COLO668 (cell line): Measurements from ENCODE around the gene BNC2.
"Not testable (repeated sequence)": the region's sequence is repeated elsewhere in the genome, so short reads cannot be mapped to it uniquely, and the experiment has no call there.

Source experiments
- DNase-seq: peaks from one replicate; lab custom pipeline; 2025; ENCODE audit not compliant: unreplicated experiment; lab: John Stamatoyannopoulos, UW

The BNC2 gene

DNA sequence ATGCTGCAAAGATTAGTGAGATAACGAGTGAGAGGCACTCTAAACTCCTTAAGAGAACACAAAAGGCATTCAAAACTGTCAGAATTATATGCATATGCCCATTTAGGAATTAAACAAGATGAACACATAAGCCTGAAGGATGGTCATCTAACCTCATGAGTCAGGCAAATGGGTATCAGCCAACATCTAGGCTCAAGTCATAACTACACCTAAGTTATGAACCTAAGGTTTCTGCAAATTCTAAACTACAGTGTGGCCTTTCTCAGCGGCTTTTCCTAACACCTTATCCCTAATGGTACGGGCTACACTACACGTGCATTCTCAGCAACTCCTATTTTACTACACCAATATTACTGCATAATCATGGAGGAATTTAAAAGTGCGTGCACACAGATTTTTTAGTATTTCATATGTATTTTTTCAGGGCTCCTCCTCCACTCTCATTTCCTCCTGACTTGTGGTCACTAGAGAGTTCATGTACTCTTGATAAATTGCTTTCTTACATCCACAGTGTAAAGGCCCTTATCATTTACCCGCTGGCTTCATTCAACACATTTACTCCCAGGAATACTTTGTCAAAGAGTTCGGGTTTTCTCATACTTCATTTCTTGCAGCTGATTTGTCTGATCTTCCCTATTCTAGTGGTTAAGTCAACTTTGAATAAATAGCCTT, 316.5 kb downstream of the BNC2 start:
- no peak for DNase-seq

DNA sequence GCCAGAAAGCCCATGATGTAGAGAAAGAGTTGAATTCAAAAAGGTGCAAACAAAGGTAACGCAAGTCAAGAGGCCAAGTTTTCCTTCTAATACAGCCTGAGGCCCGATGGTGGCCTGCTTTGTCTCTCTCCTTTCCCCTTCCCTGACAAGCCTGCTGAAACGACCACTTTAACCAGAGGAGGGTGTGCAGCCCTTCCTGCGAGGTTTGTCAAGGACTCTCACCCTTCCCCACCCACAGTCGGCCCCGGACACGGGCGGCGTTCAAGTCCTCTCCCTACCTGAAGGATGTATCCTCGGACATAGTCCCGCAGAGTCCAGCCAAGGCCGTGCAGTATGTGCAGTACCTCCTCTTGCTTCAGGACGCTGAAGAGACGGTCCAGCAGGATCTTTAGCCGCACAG, 318.2 kb downstream of the BNC2 start:
- no peak for DNase-seq

DNA sequence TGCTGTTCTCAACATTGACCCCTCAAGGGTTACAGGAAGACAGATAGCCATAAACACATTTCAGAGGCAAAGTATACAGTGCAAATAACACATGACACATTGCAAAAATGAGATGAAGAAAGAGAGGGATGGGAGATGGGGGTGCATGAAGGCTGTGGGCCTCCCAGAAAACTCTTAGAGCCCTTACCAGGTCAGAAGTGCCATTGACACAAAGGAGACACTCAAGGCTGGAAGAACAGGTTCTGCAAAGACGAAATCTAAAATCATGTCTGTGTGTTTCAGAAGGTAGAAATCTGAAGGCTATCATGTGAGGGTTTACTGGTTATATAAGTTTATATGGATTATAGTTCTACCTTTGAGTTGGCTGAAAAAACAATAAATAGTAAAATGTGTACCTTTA, 318.8 kb downstream of the BNC2 start:
- no peak for DNase-seq

GRCh38 chr9:16545639-16546038, 324.8 kb downstream of the BNC2 start:
- DNase-seq = no peak

DNA sequence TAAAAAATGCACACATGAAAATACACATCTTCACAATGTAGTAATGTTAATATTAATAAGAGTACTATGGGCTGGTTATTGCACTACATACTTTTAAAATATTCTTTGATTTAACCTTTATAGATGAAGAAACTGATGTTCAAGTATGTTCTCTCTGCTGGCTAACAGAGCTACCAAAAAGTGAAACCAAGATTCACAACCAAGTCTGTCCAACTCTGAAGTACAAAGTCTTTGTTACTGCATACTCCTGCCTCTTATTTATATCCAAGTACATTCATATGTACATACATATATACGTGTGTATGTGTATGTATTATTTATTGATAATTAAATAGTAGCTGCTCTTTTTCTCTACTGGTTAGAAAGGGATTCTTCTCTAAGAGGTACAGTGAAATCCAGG, 325.6 kb downstream of the BNC2 start:
- no peak for DNase-seq

GRCh38 chr9:16543686-16544085, 326.8 kb downstream of the BNC2 start:
- no peak for DNase-seq

- DNase-seq = no peak
Observed at GRCh38 chr9:16543225-16543624, 327.2 kb downstream of the BNC2 start.

DNA sequence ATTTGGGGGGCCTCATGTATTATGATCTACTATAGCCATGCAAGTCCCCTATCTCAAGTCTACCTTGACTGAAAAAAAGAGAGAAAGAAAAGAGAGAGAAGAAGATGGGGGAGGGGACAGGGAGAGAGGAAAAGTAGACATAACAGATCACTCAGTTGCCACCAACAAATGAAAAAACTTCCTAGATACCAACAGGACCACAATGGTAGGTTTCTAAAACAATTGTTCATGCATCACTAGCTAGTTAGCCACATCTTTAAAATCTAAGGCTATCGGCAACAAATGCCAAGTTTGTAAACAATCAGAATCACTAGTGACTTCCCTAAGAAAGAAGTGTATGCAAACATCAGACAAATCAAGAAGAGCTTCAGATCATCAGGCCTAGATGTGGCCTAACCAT, 328.2 kb downstream of the BNC2 start:
- no peak for DNase-seq

DNA sequence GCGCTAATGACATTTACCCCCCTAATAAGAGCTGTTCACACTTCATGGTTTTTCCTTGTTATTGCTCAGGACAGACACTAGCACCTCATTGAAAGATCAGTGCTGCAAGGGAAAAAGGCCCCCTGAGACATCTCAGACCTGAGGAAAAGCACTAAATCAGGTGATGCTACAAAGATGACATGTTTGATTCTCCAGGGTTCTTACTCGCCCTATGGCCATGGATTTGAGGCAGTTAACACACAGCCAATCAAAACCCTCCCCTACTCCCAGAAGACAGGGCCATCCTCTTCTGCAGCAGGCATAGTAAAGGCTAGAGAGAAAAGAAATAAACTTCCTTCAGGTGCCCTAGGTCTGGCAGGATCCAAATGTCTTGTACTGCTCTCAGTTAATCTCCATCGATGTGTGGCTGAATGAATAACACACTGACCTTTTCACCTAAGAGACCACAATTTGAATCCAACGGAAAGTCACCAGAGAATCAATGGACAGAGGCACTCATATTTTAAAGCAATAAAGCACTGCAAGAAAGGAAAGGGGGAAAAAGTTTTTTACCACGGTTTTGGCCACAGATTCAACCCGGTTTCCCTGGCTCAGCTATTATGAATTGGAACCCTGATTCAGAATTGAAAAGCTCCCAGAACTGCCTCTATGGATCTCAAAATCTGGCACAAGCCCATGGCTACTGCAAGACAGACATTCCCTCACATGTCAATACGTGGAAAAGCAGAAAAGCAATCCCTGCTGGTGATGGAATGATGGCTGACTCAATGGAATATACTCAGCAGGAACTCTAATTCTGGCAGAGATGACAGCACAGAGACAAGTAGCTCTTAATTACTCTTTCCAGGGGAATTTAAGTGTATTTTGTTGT, 329.5 kb downstream of the BNC2 start:
- DNase-seq = no peak

DNA sequence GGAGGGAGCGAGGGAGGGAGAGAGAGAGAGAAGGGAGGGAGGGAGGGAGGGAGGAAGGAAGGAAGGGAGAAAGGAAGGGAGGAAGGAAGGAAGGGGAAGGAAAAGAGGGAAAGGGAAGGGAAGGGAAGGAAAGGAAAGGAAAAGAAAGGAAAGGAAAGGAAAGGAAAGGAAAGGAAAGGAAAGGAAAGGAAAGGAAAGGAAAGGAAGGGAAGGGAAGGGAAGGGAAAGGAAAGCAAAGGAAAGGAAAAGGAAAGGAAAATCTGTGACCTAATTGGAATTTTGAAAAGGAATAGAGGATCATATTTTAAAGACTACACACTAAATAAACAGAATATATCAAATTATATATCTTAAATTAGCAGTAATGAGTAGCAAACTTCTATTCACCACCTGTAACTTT, 330.8 kb downstream of the BNC2 start:
- not testable (repeated sequence) for DNase-seq

DNA sequence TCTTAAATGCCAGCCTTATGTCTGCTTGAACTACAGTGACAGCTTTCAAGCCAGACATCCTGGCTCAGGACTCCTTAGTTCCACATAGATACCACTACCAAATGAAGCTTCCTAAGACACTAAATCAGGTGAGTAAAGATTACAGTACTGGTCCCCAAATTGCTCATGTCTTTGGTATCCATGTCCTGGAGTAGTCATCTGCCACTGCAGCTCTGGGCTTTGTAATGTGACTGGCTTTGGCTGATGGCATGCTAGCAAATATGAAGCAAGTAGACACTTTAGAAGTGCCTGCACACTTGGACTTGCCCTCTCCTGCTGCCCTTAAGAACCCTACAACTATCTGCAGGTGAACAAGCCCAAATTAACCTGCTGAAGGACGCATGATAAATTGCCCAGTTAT, 334.9 kb downstream of the BNC2 start:
- DNase-seq = no peak

GRCh38 chr9:16532681-16533450, 337.6 kb downstream of the BNC2 start:
- DNase-seq = no peak

- no peak for DNase-seq
Observed at GRCh38 chr9:16532272-16532671, 338.2 kb downstream of the BNC2 start.

DNA sequence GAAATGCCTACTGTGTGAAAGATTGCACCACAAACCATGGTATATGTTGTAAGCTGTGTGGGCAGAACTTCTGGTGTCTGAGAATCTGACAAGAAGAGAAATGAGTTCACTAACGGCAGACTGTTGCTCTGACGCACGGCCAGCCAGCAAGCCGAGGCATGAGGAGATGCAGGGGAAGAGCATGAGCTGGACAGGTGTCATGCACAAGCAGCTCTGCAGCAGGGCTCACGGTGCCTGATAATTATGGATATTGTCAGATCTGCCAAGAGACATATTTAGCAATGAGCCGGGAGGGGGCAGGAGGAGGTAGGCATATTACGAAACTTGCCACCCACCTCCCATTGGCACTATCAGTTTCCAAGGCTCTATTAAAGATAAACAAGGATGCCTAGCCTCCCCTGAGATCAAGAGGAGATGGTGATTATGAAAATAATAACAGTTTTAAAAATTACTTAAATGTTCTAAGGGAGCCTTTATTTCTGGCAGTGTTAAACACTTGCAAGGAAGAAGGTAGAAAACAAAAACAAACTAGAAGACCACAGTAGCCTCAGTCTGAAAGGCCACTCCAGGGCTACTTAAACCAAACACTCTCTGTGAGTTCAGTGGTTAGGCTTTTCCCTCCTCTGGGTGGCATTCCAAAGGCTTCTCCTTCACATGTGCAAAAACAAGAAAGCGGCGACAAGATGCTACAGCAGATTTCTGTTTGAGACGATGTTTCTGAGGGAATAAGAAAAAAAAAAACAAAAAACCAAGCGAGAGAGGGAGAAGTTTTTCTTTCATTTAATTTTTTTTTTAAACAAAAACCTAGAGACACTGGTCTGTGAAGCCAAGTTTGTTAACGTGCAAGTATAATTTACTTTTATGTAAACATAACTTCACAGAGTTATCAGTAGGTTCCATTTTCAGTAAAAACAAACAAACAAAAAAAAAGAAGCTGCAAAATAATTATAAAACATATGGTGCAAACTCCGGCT, 339.5 kb downstream of the BNC2 start:
- no peak for DNase-seq

GRCh38 chr9:16527573-16527972, 342.9 kb downstream of the BNC2 start:
- DNase-seq = no peak

DNA sequence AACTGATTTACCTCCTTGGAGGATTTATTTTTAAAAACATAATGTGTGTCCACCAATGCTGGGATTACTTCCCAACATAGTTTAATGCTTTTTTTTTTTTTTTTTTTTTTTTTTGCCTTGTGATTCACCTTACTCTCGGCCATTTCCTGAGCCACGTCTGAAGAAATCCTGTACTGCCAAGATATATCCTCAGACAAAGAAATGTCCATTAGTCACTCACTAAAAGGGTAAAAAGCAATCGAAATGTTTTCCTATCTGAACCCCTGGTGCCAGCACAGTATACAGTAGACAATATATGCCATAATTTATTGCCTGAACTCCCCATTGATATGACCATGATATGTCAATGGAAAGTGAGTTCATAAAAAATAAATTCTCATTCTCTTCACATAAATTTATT, 344.1 kb downstream of the BNC2 start:
- no peak for DNase-seq

- no peak for DNase-seq
Observed at GRCh38 chr9:16524823-16525222, 345.6 kb downstream of the BNC2 start.

- no peak for DNase-seq
Observed at GRCh38 chr9:16524078-16524477, 346.4 kb downstream of the BNC2 start.

- no peak for DNase-seq
Observed at GRCh38 chr9:16521868-16522411, 348.5 kb downstream of the BNC2 start.

DNA sequence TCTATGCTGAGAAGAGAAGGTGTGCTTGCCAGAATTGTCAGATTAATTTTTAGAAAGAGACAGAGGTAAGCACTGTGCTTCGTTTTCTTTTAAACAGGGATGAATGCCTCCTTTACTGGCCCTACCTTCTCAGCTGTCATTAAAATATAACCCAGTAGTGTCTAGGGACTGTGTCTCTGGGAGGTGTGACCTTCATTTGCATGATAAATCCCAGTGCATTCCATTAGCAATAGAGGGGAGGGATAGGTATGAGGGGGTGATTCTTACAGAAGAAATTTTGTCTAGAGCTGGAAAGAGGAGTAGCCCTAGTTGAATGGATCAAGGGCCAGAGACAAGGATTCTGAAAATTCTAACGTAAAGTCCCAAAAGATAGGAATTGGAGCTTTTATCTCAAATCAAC, 351.5 kb downstream of the BNC2 start:
- no peak for DNase-seq
